ENCODE data around the gene GRIK2.
"Not testable (repeated sequence)": the region's sequence is repeated elsewhere in the genome, so short reads cannot be mapped to it uniquely, and the experiment has no call there.

GRIK2 gene

GRCh38 chr6:101633081-101633480, 239.6 kb downstream of the GRIK2 start:
- no peak for DNase-seq (ENCODE audit: low read depth)

DNA sequence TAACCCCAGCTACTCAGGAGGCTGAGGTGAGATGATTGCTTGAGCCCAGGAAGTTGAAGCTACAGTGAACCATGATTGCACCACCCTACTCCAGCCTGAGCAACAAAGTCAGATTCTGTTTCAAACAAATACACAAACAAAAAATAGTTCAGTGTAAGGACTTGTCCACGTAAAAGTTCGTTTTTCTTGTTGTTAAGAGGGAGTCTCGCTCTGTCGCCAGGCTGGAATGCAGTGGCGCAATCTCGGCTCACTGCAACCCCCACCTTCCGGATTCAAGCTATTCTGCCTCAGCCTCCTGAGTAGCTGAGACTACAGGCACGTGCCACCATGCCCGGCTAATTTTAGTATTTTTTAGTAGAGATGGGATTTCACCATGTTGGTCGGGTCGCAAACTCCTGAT, 245.4 kb downstream of the GRIK2 start:
- not testable (repeated sequence) for DNase-seq (ENCODE audit: low read depth)

GRCh38 chr6:101640131-101640530, 246.6 kb downstream of the GRIK2 start:
- DNase-seq (ENCODE audit: low read depth): no peak

- DNase-seq (ENCODE audit: low read depth): no peak
These were observed 252.3 kb downstream of the GRIK2 start for GRCh38 chr6:101645770-101646169.

GRCh38 chr6:101650402-101651100, 257.0 kb downstream of the GRIK2 start:
- DNase-seq (ENCODE audit: low read depth): no peak

GRCh38 chr6:101652079-101652478, 258.6 kb downstream of the GRIK2 start:
- DNase-seq (ENCODE audit: low read depth): no peak

GRCh38 chr6:101655109-101655508, 261.6 kb downstream of the GRIK2 start:
- DNase-seq (ENCODE audit: low read depth): no peak

DNA sequence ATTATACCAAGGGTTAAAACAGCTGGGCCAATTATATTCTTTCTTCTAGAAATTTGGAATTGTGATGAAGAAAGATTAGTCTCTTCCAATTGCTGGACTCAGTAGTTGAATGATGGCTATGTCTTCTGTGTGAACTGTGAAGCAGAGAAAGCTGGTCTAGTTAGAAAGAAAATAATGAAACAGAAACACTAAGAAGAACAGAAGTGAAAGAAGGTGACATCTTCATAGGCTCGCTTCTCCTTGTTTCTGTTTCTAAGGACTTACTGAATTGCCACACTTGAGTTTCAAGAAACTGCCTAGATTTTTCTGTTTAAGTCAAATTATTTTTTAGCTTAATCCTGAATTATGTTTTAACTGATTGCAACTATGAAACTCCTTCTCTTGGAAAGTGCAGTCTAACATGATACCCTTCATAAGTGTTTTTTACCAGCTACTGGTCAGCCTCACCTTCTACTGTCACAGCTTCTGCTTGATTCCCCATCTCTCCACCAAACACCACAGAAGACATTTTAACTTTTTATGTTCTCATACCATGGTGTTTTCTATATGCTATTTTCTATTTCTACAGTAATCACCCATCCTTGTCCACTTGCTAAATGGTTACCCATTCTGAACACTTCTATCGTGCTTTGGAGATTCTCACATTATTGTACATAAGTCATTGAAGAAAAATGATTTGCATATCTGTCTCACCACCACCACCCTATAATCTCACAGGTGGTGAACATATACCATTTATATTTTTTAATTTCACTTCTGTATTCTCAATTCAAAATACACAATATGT, 268.8 kb downstream of the GRIK2 start:
- no peak for DNase-seq (ENCODE audit: low read depth)

DNA sequence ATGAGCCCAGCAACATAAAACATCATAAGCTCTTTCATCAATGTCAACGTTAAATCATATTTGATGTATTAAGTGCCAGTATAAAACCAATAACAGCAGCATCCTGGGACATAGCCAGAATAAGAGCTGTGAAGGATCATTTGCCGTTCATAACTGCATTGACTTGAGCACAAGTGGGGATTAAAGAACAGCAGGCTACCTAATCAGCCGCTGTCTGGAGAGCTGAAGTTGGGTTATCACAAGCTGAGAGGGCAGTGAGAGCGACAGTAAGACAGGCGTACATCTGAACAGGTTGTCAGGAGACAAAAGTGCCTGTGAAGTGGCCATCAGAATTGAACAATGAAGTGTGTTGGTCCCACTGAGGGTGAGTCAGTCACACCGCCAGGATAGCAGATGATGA, 269.6 kb downstream of the GRIK2 start:
- no peak for DNase-seq (ENCODE audit: low read depth)

DNA sequence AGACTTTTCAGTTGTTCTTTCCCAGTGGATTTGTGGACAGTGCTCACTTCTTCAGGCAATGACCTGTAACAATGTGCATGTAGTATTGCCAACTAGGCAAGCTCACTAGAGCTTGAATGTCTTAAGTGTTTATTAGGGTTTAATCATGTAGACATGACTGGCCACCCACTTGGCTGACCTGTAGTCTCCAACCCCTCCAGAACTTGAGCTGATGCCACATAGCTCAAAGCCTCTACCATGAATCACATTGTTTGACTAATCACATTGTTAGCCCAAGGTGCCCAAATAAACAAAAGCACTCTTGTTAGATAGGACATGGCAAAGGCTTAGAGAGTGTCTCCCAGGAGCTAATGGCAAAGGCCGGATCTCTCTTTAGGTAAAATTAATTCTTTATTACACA, 272.7 kb downstream of the GRIK2 start:
- peak; percentile 36 for DNase-seq (ENCODE audit: low read depth)

GRCh38 chr6:101668496-101669030, 275.1 kb downstream of the GRIK2 start:
- DNase-seq (ENCODE audit: low read depth): no peak

GRCh38 chr6:101676187-101676586, 282.7 kb downstream of the GRIK2 start:
- DNase-seq (ENCODE audit: low read depth): no peak

DNA sequence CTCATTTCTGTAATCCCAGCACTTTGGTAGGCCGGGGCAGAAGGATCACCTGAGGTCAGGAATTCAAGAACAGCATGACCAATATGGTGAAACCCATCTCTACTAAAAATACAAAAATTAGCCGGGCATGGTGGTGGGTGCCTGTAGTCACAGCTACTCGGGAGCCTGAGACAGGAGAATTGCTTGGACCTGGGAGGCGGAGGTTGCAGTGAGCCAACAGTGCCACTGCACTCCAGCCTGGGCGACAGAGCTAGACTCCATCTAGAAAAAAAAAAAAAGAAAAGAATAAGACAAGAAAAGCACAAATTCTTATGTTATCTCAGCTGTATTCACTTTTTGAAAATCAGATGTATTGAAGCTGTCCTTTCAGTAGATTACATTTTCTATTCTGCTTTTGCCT, 289.4 kb downstream of the GRIK2 start:
- DNase-seq (ENCODE audit: low read depth): no peak

DNA sequence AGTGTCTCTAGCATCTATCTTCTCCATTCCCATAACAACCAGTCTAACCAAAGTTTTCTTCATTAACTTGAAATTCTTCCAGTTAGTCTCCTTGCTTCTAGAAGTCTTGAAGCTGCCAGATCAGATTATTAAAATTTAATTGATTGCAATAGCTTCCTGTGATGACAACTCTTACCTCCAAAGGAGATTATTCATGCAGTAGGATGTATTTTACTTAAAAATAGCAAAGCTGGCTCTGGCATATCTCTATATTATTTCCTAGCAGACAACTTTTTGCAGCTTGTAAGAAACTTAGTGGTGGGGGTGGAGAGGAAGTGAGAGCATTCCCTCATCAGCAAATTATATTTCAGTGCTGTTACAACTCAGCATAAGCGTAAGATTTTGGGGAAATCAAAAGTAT, 290.4 kb downstream of the GRIK2 start:
- DNase-seq (ENCODE audit: low read depth): no peak

GRCh38 chr6:101686653-101687052, 293.1 kb downstream of the GRIK2 start:
- DNase-seq (ENCODE audit: low read depth): no peak

DNA sequence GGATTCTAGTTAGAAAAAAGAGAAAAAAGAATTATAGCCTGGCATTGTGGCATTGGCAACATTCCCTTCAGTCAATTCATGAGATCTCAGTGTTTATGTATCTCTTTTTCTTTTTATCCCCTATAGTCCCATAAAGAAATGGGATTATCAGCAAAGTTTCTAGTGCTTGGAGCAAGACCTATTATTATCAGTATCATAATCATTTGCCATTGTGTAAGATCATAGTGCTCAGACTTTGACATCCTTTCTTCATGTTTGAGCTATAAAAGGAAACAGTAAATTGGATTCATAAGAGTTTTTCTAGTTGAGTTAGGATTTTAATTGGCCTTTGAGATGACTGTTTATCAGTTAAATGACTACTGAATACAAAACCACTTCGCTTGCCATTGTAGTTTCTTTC, 295.6 kb downstream of the GRIK2 start:
- no peak for DNase-seq (ENCODE audit: low read depth)

GRCh38 chr6:101689695-101690094, 296.2 kb downstream of the GRIK2 start:
- no peak for DNase-seq (ENCODE audit: low read depth)

GRCh38 chr6:101700655-101701054, 307.1 kb downstream of the GRIK2 start:
- DNase-seq (ENCODE audit: low read depth): no peak

- no peak for DNase-seq (ENCODE audit: low read depth)
These were observed 309.8 kb downstream of the GRIK2 start for GRCh38 chr6:101703311-101703710.

- no peak for DNase-seq (ENCODE audit: low read depth)
These were observed 312.4 kb downstream of the GRIK2 start for GRCh38 chr6:101705866-101706265.

- DNase-seq (ENCODE audit: low read depth): no peak
These were observed 313.1 kb downstream of the GRIK2 start for GRCh38 chr6:101706576-101706975.

DNA sequence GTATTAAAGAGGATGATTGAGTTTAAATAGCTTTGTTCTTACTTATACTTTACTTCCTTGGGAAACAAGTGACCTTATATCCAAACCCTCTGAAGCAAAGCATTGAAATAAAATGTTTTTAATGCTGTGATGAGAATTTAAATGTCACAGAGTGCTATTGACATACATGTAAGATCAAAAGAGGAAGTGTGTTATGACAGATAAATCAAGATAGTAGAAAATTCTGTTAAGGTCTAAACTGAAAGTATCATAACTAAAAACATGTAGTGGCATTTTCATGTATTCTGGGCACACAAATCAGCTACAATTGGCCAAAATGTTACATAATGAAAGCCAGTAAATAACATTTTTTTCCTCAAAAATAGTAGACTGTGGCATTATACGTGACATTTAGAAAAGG, 318.0 kb downstream of the GRIK2 start:
- no peak for DNase-seq (ENCODE audit: low read depth)

DNA sequence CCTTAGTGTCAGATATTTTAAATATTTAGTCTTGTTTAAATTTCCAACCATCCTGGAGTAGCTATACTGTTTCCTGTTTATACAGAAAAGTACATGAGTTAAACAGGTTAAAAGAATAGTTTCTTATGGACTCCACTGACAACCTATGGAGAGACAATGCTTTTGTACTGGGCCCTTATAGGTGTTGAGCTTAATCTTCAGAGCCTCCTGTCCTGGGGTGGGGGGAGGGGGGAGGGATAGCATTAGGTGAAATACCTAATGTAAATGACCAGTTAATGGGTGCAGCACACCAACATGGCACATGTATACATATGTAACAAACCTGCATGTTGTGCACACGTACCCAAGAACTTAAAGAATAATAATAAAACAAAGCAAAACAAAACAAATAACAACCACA, 322.9 kb downstream of the GRIK2 start:
- no peak for DNase-seq (ENCODE audit: low read depth)

All from fibroblast of gingiva (primary cell).